Loucy (cell line): ENCODE measurements around the gene ANO6.

ENCODE experiments used
- H2AFZ ChIP-seq: fragments of 200-600 bp; sonication (generic); 2 replicates; pipeline ENCODE4 v1.6.0; 2016; ENCODE audit warnings: antibody characterized with exemption, mild to moderate bottlenecking, low read length, moderate library complexity
- H3F3A ChIP-seq: fragments of 200-600 bp; 2 replicates; pipeline ENCODE4 v1.6.0; 2016; ENCODE audit warnings: antibody characterized with exemption, low read depth, mild to moderate bottlenecking
- H3K27me3 ChIP-seq: fragments of 200-600 bp; sonication (generic); 2 replicates; pipeline ENCODE4 v1.6.1; 2014; ENCODE audit warnings: low read length, mild to moderate bottlenecking; ENCODE audit not compliant: insufficient read depth, poor library complexity, severe bottlenecking
- H3K36me3 ChIP-seq: fragments of 200-600 bp; sonication (generic); 2 replicates; pipeline ENCODE4 v1.6.1; 2016; ENCODE audit warnings: low read length; ENCODE audit not compliant: insufficient read depth
- H3K4me1 ChIP-seq: fragments of 200-600 bp; sonication (generic); 2 replicates; pipeline ENCODE4 v1.5.1; 2014; ENCODE audit warnings: low read length, mild to moderate bottlenecking; ENCODE audit not compliant: insufficient read depth, poor library complexity, severe bottlenecking
- H3K4me2 ChIP-seq: fragments of 200-600 bp; sonication (generic); 2 replicates; pipeline ENCODE4 v1.6.0; 2014; ENCODE audit warnings: antibody characterized with exemption, low read length, low read depth, mild to moderate bottlenecking; ENCODE audit not compliant: poor library complexity, severe bottlenecking
- H3K4me3 ChIP-seq: fragments of 200-600 bp; sonication (generic); 2 replicates; pipeline ENCODE4 v1.5.1; 2014; ENCODE audit warnings: low read length, mild to moderate bottlenecking, mixed read lengths; ENCODE audit not compliant: poor library complexity, severe bottlenecking
- H3K79me2 ChIP-seq: fragments of 200-600 bp; sonication (generic); 2 replicates; pipeline ENCODE4 v1.6.1; 2014; ENCODE audit warnings: low read length; ENCODE audit not compliant: insufficient read depth
- H3K9ac ChIP-seq: fragments of 200-600 bp; sonication (generic); 2 replicates; pipeline ENCODE4 v1.6.0; 2014; ENCODE audit warnings: mild to moderate bottlenecking, low read depth, low read length, moderate library complexity; ENCODE audit not compliant: poor library complexity, severe bottlenecking
- H3K9me2 ChIP-seq: fragments of 200-600 bp; sonication (generic); replicated peaks from 2 replicates; pipeline ENCODE4 v1.6.1; 2016; ENCODE audit warnings: low read depth, low read length, mixed read lengths
- H3K9me3 ChIP-seq: fragments of 200-600 bp; sonication (generic); 2 replicates; pipeline ENCODE4 v1.6.1; 2014; ENCODE audit warnings: mild to moderate bottlenecking, antibody characterized with exemption, low read length, low read depth; ENCODE audit not compliant: insufficient read depth
- H4K20me1 ChIP-seq: fragments of 200-600 bp; sonication (generic); 2 replicates; pipeline ENCODE4 v1.6.0; 2014; ENCODE audit warnings: antibody characterized with exemption, low read length, mild to moderate bottlenecking; ENCODE audit not compliant: insufficient read depth, poor library complexity, severe bottlenecking
- CTCF ChIP-seq: fragments of 200-600 bp; sonication (generic); conservative IDR thresholded peaks from 2 replicates; pipeline ENCODE4 v1.5.1; 2014; ENCODE audit warnings: mild to moderate bottlenecking, antibody characterized with exemption, low read length
- EZH2phosphoT487 ChIP-seq: fragments of 200-600 bp; IDR thresholded peaks from 2 replicates; pipeline ENCODE4 v1.6.1; 2018; ENCODE audit warnings: antibody characterized with exemption, mild to moderate bottlenecking, moderate library complexity, borderline replicate concordance

The ANO6 gene

GRCh38 chr12:45186762-45187161 is 29.1 kb upstream of the ANO6 start:
- no peak overlapping the region for H3K9ac ChIP-seq
- no peak overlapping the region for H3K4me3 ChIP-seq
- H3K4me2 ChIP-seq = no peak overlapping the region
- H3K4me1 ChIP-seq = no peaks in the 10 kb centered on the region
- no peaks in the 10 kb centered on the region for H3K79me2 ChIP-seq
- TF ChIP-seq EZH2phosphoT487 (no peak), CTCF (no peak)
- H3F3A ChIP-seq = no peaks in the 10 kb centered on the region
- H4K20me1 ChIP-seq = no peaks in the 10 kb centered on the region
- H3K27me3 ChIP-seq = no peaks in the 10 kb centered on the region
- no peak overlapping the region for H2AFZ ChIP-seq
- no peaks in the 10 kb centered on the region for H3K9me2 ChIP-seq
- H3K36me3 ChIP-seq = no peaks in the 10 kb centered on the region; the same call in 1 of the 2 replicates
- no peaks in the 10 kb centered on the region for H3K9me3 ChIP-seq

- Histone ChIP-seq H3K27me3 (no peaks in the 10 kb centered on the region), H3K9me2 (no peaks in the 10 kb centered on the region), H3K4me1 (peaks cover 8% of the 10 kb centered on the region), H3K4me2 (no peak overlapping the region), H3K9ac (no peak overlapping the region), H3K4me3 (no peak overlapping the region), H4K20me1 (no peaks in the 10 kb centered on the region), H3F3A (no peaks in the 10 kb centered on the region), H2AFZ (no peak overlapping the region), H3K36me3 (no peaks in the 10 kb centered on the region; the same call in 1 of the 2 replicates), H3K9me3 (no peaks in the 10 kb centered on the region), H3K79me2 (no peaks in the 10 kb centered on the region)
- TF ChIP-seq CTCF (no peak), EZH2phosphoT487 (no peak)
Observed at GRCh38 chr12:45189766-45190403, 26.0 kb upstream of the ANO6 start.

- Histone ChIP-seq H4K20me1 (no peaks in the 10 kb centered on the region), H3K4me3 (no peak overlapping the region), H3K79me2 (no peaks in the 10 kb centered on the region), H3K4me1 (peaks cover 8% of the 10 kb centered on the region), H3K4me2 (no peak overlapping the region), H2AFZ (no peak overlapping the region), H3K36me3 (no peaks in the 10 kb centered on the region; the same call in 1 of the 2 replicates), H3K9me3 (no peaks in the 10 kb centered on the region), H3K9me2 (no peaks in the 10 kb centered on the region), H3F3A (no peaks in the 10 kb centered on the region), H3K9ac (no peak overlapping the region), H3K27me3 (no peaks in the 10 kb centered on the region)
- TF ChIP-seq CTCF = no peak
- no peak for TF ChIP-seq EZH2phosphoT487
Observed at GRCh38 chr12:45191239-45191638, 24.7 kb upstream of the ANO6 start.
